ENCODE measurements around the gene KCNF1.

The KCNF1 gene

GRCh38 chr2:10905006-10905861 is 6.5 kb upstream of the KCNF1 start:
- DNase-seq, result no peak

- DNase-seq, result no peak
These were observed 5.9 kb upstream of the KCNF1 start for GRCh38 chr2:10905862-10906143.

GRCh38 chr2:10906926-10907625 is 4.7 kb upstream of the KCNF1 start:
- DNase-seq, result no peak

GRCh38 chr2:10908195-10908594 is 3.5 kb upstream of the KCNF1 start:
- no peak for DNase-seq

- DNase-seq, result no peak
These were observed 2.4 kb upstream of the KCNF1 start for GRCh38 chr2:10909050-10909995.

GRCh38 chr2:10909996-10910341 is 1.8 kb upstream of the KCNF1 start:
- DNase-seq, result no peak

- no peak for DNase-seq
These were observed 1.1 kb upstream of the KCNF1 start for GRCh38 chr2:10910625-10911024.

- no peak for DNase-seq
These were observed 470 bp downstream of the KCNF1 start for GRCh38 chr2:10912076-10912731.

GRCh38 chr2:10912796-10913455 is 1.2 kb downstream of the KCNF1 start:
- DNase-seq, result no peak

- no peak for DNase-seq
These were observed 2.0 kb downstream of the KCNF1 start for GRCh38 chr2:10913501-10914271.

- no peak for DNase-seq
These were observed 2.5 kb downstream of the KCNF1 start for GRCh38 chr2:10914272-10914693.

- no peak for DNase-seq
These were observed 3.5 kb downstream of the KCNF1 start for GRCh38 chr2:10915236-10915635.

- DNase-seq, result no peak
These were observed 4.1 kb downstream of the KCNF1 start for GRCh38 chr2:10915731-10916276.

GRCh38 chr2:10916953-10917352 is 5.2 kb downstream of the KCNF1 start:
- no peak for DNase-seq

GRCh38 chr2:10917927-10918326 is 6.2 kb downstream of the KCNF1 start:
- DNase-seq, result no peak

- no peak for DNase-seq
These were observed 7.1 kb downstream of the KCNF1 start for GRCh38 chr2:10918661-10919409.

- no peak for DNase-seq
These were observed 7.7 kb downstream of the KCNF1 start for GRCh38 chr2:10919410-10919770.

- no peak for DNase-seq
These were observed 8.3 kb downstream of the KCNF1 start for GRCh38 chr2:10919771-10920621.

GRCh38 chr2:10920764-10921388 is 9.1 kb downstream of the KCNF1 start:
- DNase-seq, result no peak

Measured in CD4-positive, alpha-beta T cell treated with Interleukin-4 for 4 hours (primary cell).